Testis (tissue), 2 donors: ENCODE data around the gene DCST1.
"Not testable (repeated sequence)": the region's sequence is repeated elsewhere in the genome, so short reads cannot be mapped to it uniquely, and the experiment has no call there.

Experiments used
- POLR2A ChIP-seq: fragments of 450-650 bp; IDR thresholded peaks from one replicate; pipeline ENCODE4 v1.6.1; 2017; ENCODE audit warnings: antibody characterized with exemption, mild to moderate bottlenecking, moderate library complexity
- TF ChIP-seq, protein P1 (sequence below), 3 experiments: fragments of 450-650 bp in 2 of 3; fragments of 200-600 bp in 1 of 3; sonication (generic) in 1 of 3; IDR thresholded peaks; one replicate each; pipeline ENCODE4 v1.5.1; 2016 to 2019; ENCODE audit warnings: antibody characterized with exemption in 3 of 3, mild to moderate bottlenecking in 2 of 3, moderate library complexity in 1 of 3

GRCh38 chr1:154995301-154995983 lies 38.2 kb upstream of the DCST1 start:
- TF ChIP-seq POLR2A, result not testable (repeated sequence)
- TF ChIP-seq, protein P1, sequence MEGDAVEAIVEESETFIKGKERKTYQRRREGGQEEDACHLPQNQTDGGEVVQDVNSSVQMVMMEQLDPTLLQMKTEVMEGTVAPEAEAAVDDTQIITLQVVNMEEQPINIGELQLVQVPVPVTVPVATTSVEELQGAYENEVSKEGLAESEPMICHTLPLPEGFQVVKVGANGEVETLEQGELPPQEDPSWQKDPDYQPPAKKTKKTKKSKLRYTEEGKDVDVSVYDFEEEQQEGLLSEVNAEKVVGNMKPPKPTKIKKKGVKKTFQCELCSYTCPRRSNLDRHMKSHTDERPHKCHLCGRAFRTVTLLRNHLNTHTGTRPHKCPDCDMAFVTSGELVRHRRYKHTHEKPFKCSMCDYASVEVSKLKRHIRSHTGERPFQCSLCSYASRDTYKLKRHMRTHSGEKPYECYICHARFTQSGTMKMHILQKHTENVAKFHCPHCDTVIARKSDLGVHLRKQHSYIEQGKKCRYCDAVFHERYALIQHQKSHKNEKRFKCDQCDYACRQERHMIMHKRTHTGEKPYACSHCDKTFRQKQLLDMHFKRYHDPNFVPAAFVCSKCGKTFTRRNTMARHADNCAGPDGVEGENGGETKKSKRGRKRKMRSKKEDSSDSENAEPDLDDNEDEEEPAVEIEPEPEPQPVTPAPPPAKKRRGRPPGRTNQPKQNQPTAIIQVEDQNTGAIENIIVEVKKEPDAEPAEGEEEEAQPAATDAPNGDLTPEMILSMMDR (IDR thresholded peaks at IDR 0.05), result peak in 2 of 3 experiments; percentile 31 to 34
